Tongue (tissue), 1 donor: ENCODE measurements around the gene LIPA. TPM values are rescaled to one million over a fixed set of nuclear protein-coding genes. Genes with fewer than 3 reads are reported as not detected.

ENCODE experiments used
- total RNA-seq: library from RNA; depleted of rRNA; stranded (reverse); fragments of >200 nt; gene quantifications from one replicate; pipeline ENCODE4 v1.2.3, GENCODE V29; 2014

Gene LIPA
- total RNA-seq, 1 donor from 2014 or later = 32.7 TPM

Other genes with a start within 250 kb of the LIPA start
- gene CH25H, start 44.5 kb downstream of the LIPA start, total RNA-seq = 0.21 TPM
- 9.5 TPM for gene IFIT2, start 50.3 kb upstream of the LIPA start, total RNA-seq
- 11.0 TPM for gene IFIT3, start 76.2 kb upstream of the LIPA start, total RNA-seq
- gene IFIT1B, start 126.3 kb upstream of the LIPA start, total RNA-seq = 0.92 TPM
- 42.4 TPM for gene IFIT1, start 140.8 kb upstream of the LIPA start, total RNA-seq
- 14.9 TPM for gene IFIT5, start 162.8 kb upstream of the LIPA start, total RNA-seq